Measurements from ENCODE around the gene ULBP3. TPM values are rescaled to one million over a fixed set of nuclear protein-coding genes. Genes with fewer than 3 reads are reported as not detected.

Gene ULBP3
- total and polyA plus RNA-seq, 9 of the 15 experiments (the other 6 are each of a cell fraction or from before 2014, with no cell fraction given): 0.25 to 0.33 TPM; not detected in 7

DNA sequence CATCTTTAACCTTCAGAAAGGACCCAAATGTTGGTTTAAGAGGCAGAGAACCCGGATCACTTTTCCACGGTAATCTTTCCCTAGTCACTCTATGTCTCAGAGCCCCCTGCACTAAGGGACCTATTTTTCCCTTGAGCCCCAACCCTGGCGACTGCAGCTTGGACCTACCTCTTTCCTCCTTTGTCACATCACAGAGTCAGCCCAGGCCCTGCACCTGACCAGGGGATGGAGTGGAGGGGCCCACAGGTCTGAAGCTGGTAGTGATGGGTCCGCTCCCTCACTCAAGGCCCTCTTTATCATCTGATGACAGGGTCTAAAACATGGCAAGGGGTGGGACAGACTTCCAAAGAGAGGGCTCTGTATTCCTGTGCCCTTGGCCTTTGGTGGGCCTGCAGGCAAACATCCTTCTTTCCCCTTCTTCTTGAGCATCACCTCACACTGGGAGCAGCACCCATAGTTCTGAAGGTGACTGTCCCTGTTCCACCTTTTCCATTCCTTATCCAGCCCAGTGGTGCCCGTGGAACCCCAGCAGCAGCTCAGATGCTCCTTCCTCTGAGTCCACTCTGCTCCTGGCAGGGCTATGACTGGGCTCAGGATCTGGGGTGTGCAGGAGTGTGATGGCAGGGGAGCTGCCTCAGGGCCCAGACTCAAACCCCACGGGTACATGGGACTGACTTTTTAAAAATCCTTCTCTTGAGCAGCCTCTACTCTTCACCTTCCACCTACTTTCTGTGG is 49.9 kb downstream of the ULBP3 start (continued):
- TF ChIP-seq, protein P1, sequence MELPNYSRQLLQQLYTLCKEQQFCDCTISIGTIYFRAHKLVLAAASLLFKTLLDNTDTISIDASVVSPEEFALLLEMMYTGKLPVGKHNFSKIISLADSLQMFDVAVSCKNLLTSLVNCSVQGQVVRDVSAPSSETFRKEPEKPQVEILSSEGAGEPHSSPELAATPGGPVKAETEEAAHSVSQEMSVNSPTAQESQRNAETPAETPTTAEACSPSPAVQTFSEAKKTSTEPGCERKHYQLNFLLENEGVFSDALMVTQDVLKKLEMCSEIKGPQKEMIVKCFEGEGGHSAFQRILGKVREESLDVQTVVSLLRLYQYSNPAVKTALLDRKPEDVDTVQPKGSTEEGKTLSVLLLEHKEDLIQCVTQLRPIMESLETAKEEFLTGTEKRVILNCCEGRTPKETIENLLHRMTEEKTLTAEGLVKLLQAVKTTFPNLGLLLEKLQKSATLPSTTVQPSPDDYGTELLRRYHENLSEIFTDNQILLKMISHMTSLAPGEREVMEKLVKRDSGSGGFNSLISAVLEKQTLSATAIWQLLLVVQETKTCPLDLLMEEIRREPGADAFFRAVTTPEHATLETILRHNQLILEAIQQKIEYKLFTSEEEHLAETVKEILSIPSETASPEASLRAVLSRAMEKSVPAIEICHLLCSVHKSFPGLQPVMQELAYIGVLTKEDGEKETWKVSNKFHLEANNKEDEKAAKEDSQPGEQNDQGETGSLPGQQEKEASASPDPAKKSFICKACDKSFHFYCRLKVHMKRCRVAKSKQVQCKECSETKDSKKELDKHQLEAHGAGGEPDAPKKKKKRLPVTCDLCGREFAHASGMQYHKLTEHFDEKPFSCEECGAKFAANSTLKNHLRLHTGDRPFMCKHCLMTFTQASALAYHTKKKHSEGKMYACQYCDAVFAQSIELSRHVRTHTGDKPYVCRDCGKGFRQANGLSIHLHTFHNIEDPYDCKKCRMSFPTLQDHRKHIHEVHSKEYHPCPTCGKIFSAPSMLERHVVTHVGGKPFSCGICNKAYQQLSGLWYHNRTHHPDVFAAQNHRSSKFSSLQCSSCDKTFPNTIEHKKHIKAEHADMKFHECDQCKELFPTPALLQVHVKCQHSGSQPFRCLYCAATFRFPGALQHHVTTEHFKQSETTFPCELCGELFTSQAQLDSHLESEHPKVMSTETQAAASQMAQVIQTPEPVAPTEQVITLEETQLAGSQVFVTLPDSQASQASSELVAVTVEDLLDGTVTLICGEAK (IDR thresholded peaks at IDR 0.05): no peak
- TF ChIP-seq, protein P1 (CRISPR knock-in tag; IDR thresholded peaks at IDR 0.05): no peak
- TF ChIP-seq SMARCA4 (IDR thresholded peaks at IDR 0.05) (no peak), PHF8 (IDR thresholded peaks at IDR 0.05; ENCODE audit: borderline replicate concordance, low read length) (no peak), NFE2 (IDR thresholded peaks at IDR 0.05; ENCODE audit: low read depth) (no peak), FOXM1 (IDR thresholded peaks at IDR 0.05; ENCODE audit: low read depth) (no peak), FOXM1 (CRISPR knock-in tag; IDR thresholded peaks at IDR 0.05; ENCODE audit: low read depth) (no peak), MTF1 (CRISPR knock-in tag; IDR thresholded peaks at IDR 0.05; ENCODE audit: borderline replicate concordance) (no peak), PPARD (CRISPR knock-in tag; IDR thresholded peaks at IDR 0.05) (no peak), KDM1A (IDR thresholded peaks at IDR 0.05) (no peak)
- TF ChIP-seq, protein P2, sequence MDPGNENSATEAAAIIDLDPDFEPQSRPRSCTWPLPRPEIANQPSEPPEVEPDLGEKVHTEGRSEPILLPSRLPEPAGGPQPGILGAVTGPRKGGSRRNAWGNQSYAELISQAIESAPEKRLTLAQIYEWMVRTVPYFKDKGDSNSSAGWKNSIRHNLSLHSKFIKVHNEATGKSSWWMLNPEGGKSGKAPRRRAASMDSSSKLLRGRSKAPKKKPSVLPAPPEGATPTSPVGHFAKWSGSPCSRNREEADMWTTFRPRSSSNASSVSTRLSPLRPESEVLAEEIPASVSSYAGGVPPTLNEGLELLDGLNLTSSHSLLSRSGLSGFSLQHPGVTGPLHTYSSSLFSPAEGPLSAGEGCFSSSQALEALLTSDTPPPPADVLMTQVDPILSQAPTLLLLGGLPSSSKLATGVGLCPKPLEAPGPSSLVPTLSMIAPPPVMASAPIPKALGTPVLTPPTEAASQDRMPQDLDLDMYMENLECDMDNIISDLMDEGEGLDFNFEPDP (CRISPR knock-in tag; IDR thresholded peaks at IDR 0.05): no peak
